HepG2 (cell line): Measurements from ENCODE around the gene HLA-DPB1.

Experiments used
- CREB1 ChIP-seq, 2 experiments: fragments of 450-650 bp in 1 of 2; IDR thresholded peaks; 2 replicates each; pipeline ENCODE4 v1.6.1; 2016 to 2017; ENCODE audit warnings: control low read depth in 1 of 2, mild to moderate bottlenecking in 1 of 2, missing compliant biosample characterization in 1 of 2, missing genetic modification characterization in 1 of 2
- EP300 ChIP-seq, 3 experiments: sonication (generic) in 1 of 3; formaldehyde crosslinking in 1 of 3; IDR thresholded peaks; 2 replicates each; pipeline versions ENCODE4 v1.5.1 to v1.6.1; 2011 to 2020; ENCODE audit warnings: low read depth in 2 of 3, low read length in 2 of 3, borderline replicate concordance in 1 of 3, improper control_type of control experiment in 1 of 3, mild to moderate bottlenecking in 1 of 3, missing genetic modification reagents in 1 of 3, moderate library complexity in 1 of 3
- HOXA7 ChIP-seq: sonication (generic); formaldehyde crosslinking; IDR thresholded peaks from 2 replicates; pipeline ENCODE4 v1.8.1; 2022; ENCODE audit warnings: mild to moderate bottlenecking, missing genetic modification reagents, moderate library complexity
- ISL2 ChIP-seq: sonication (generic); formaldehyde crosslinking; IDR thresholded peaks from 2 replicates; pipeline ENCODE4 v1.5.0; 2020; ENCODE audit warnings: missing genetic modification reagents
- JUN ChIP-seq: sonication (generic); formaldehyde crosslinking; IDR thresholded peaks from 2 replicates; pipeline ENCODE4 v1.4.0; 2020; ENCODE audit warnings: mild to moderate bottlenecking, missing genetic modification reagents
- JUNB ChIP-seq: sonication (generic); formaldehyde crosslinking; IDR thresholded peaks from 2 replicates; pipeline ENCODE4 v1.8.0; 2022; ENCODE audit warnings: missing genetic modification reagents, mild to moderate bottlenecking, borderline replicate concordance
- NR2F2 ChIP-seq: IDR thresholded peaks from 2 replicates; pipeline ENCODE4 v1.6.1; 2012; ENCODE audit warnings: low read depth, inconsistent platforms, borderline replicate concordance
- POLR2A ChIP-seq, 2 experiments: IDR thresholded peaks; 2 replicates each; pipeline ENCODE4 v1.6.1; 2011; ENCODE audit warnings: low read depth in 2 of 2, low read length in 2 of 2, mild to moderate bottlenecking in 1 of 2, moderate library complexity in 1 of 2; ENCODE audit not compliant: insufficient read depth in 1 of 2
- USF2 ChIP-seq, 2 experiments: sonication (generic) in 1 of 2; formaldehyde crosslinking in 1 of 2; IDR thresholded peaks; 2 replicates each; pipeline versions ENCODE4 v1.5.1 to v1.6.1; 2011 to 2020; ENCODE audit warnings: borderline replicate concordance in 1 of 2, low read depth in 1 of 2, low read length in 1 of 2, mild to moderate bottlenecking in 1 of 2, missing genetic modification reagents in 1 of 2, moderate library complexity in 1 of 2
- ZFP41 ChIP-seq: sonication (generic); formaldehyde crosslinking; IDR thresholded peaks from 2 replicates; pipeline ENCODE4 v1.4.0; 2020; ENCODE audit warnings: mild to moderate bottlenecking, missing genetic modification reagents, borderline replicate concordance
- ZNF609 ChIP-seq: sonication (generic); formaldehyde crosslinking; IDR thresholded peaks from 2 replicates; pipeline ENCODE4 v1.4.0; 2020; ENCODE audit warnings: mild to moderate bottlenecking, missing genetic modification reagents, borderline replicate concordance

- TF ChIP-seq POLR2A (IDR thresholded peaks at IDR 0.05; ENCODE audit: insufficient read depth in 1 of 2, low read depth in 2 of 2, low read length in 2 of 2), result no peak
- no peak for TF ChIP-seq ZFP41 (CRISPR knock-in tag)
- TF ChIP-seq EP300 (IDR thresholded peaks at IDR 0.05; ENCODE audit: low read depth in 2 of 2, low read length in 2 of 2), result no peak
- no peak for TF ChIP-seq EP300 (CRISPR knock-in tag; IDR thresholded peaks at IDR 0.05; ENCODE audit: borderline replicate concordance)
- no peak for TF ChIP-seq ZNF609 (CRISPR knock-in tag)
- no peak for TF ChIP-seq JUN (CRISPR knock-in tag)
- no peak for TF ChIP-seq HOXA7
- no peak for TF ChIP-seq USF2 (IDR thresholded peaks at IDR 0.05; ENCODE audit: low read depth, low read length)
- TF ChIP-seq USF2 (CRISPR knock-in tag; IDR thresholded peaks at IDR 0.05; ENCODE audit: borderline replicate concordance), result no peak
- TF ChIP-seq NR2F2, result no peak
- TF ChIP-seq CREB1 (IDR thresholded peaks at IDR 0.05), result no peak
- no peak for TF ChIP-seq CREB1 (CRISPR knock-in tag; IDR thresholded peaks at IDR 0.05)
- TF ChIP-seq JUNB (CRISPR knock-in tag), result no peak
- TF ChIP-seq ISL2 (CRISPR knock-in tag), result no peak
Measured at GRCh38 chr6:33049323-33050013, 26.3 kb upstream of the HLA-DPB1 start.
